ENCODE results near the gene DCLRE1B.
"Not testable (repeated sequence)": the region's sequence is repeated elsewhere in the genome, so short reads cannot be mapped to it uniquely, and the experiment has no call there.

The DCLRE1B gene

GRCh38 chr1:113928941-113929749 is 24.0 kb downstream of the DCLRE1B start, which contains the start of gene HIPK1:
TSS of gene HIPK1 (plus strand) at chr1:113929324.
- peak; percentile 62 for DNase-seq

- DNase-seq: no peak
Observed at GRCh38 chr1:113929750-113930498, 24.8 kb downstream of the DCLRE1B start.

- DNase-seq: no peak
Observed at GRCh38 chr1:113930499-113931161, 25.5 kb downstream of the DCLRE1B start.

- DNase-seq: no peak
Observed at GRCh38 chr1:113931451-113931851, 26.3 kb downstream of the DCLRE1B start.

GRCh38 chr1:113934006-113934405 is 28.9 kb downstream of the DCLRE1B start:
- no peak for DNase-seq

- DNase-seq: no peak
Observed at GRCh38 chr1:113934511-113935055, 29.5 kb downstream of the DCLRE1B start.

GRCh38 chr1:113935176-113935575 is 30.1 kb downstream of the DCLRE1B start:
- DNase-seq: no peak

- DNase-seq: no peak
Observed at GRCh38 chr1:113935970-113936369, 30.8 kb downstream of the DCLRE1B start.

- DNase-seq: no peak
Observed at GRCh38 chr1:113937146-113937545, 32.0 kb downstream of the DCLRE1B start.

- DNase-seq: no peak
Observed at GRCh38 chr1:113938192-113938591, 33.1 kb downstream of the DCLRE1B start.

- DNase-seq: no peak
Observed at GRCh38 chr1:113940365-113941244, 35.5 kb downstream of the DCLRE1B start.

- DNase-seq: no peak
Observed at GRCh38 chr1:113941245-113941559, 36.1 kb downstream of the DCLRE1B start.

GRCh38 chr1:113942527-113942926 is 37.4 kb downstream of the DCLRE1B start:
- no peak for DNase-seq

GRCh38 chr1:113943028-113943811 is 38.1 kb downstream of the DCLRE1B start:
- no peak for DNase-seq

- no peak for DNase-seq
Observed at GRCh38 chr1:113945329-113945728, 40.2 kb downstream of the DCLRE1B start.

- DNase-seq: no peak
Observed at GRCh38 chr1:113946112-113946511, 41.0 kb downstream of the DCLRE1B start.

GRCh38 chr1:113946678-113947387 is 41.7 kb downstream of the DCLRE1B start:
- DNase-seq: no peak

GRCh38 chr1:113947388-113948107 is 42.4 kb downstream of the DCLRE1B start:
- no peak for DNase-seq

GRCh38 chr1:113948151-113948550 is 43.0 kb downstream of the DCLRE1B start:
- DNase-seq: not testable (repeated sequence)

- no peak for DNase-seq
Observed at GRCh38 chr1:113949007-113949406, 43.9 kb downstream of the DCLRE1B start.
